Activated CD8-positive, alpha-beta memory T cell treated with anti-CD3 and anti-CD28 coated beads for 36 hours (primary cell): ENCODE data around the gene XPNPEP3. TPM values are rescaled to one million over a fixed set of nuclear protein-coding genes. Genes with fewer than 3 reads are reported as not detected.
"Not testable (repeated sequence)": the region's sequence is repeated elsewhere in the genome, so short reads cannot be mapped to it uniquely, and the experiment has no call there.

Experiments used
- CTCF ChIA-PET: fragments of 350-600 bp; sonication (Branson Sonifier 250); formaldehyde crosslinking; loops from one replicate; lab custom pipeline; 2021; ENCODE audit warnings: antibody characterized with exemption; lab: Charles Lee
- POLR2A ChIA-PET: fragments of 350-600 bp; sonication (Branson Sonifier 250); formaldehyde crosslinking; loops from one replicate; lab custom pipeline; 2021; ENCODE audit warnings: antibody characterized with exemption; lab: Charles Lee
- total RNA-seq, 2 experiments: library from RNA; stranded (reverse); gene quantifications; one replicate each; pipeline ENCODE4 v1.2.3, GENCODE V29; 2021

XPNPEP3 gene
- total RNA-seq, 2 experiments from 2014 or later: 18.5 to 20.3 TPM

DNA sequence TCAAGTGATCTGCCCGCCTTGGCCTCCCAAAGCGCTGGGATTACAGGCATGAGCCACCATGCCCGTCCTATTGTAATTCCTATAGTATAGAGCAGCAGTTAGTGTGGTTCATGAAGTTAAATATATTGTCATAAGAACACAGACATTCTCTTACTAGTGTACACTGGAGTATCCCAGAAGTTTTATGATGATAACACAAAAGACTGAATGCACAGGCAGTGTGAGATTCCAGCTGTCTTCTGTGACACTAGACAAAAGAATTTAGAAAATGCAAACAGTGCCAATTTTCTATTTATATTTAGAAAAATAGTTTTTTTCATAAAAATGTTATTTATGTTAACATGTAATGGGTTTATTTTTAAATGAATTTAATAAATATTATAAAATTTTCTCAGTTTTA, 54.8 kb downstream of the XPNPEP3 start:
- CTCF ChIA-PET: interaction anchor here (0.6 kb wide), 1 partner anchor 228 kb away, joined by 3 read pairs; no protein-coding TSS in a partner anchor
- POLR2A ChIA-PET: no interaction called here

DNA sequence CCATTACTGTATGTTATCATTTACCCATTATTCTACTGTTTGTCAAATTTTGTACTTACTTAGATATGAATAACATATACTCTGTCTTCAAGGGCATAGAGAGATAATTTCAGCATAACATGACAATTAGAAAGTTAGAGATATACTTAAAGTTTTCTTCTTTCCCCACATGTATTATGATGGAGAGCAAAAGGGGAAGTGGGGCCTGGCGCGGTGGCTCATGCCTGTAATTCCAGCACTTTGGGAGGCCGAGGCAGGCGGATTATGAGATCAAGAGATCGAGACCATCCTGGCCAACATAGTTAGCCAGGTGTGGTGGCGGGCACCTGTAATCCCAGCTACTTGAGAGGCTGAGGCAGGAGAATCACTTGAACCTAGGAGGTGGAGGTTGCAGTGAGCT, 56.0 kb downstream of the XPNPEP3 start:
- CTCF ChIA-PET, POLR2A ChIA-PET: not testable (repeated sequence)

DNA sequence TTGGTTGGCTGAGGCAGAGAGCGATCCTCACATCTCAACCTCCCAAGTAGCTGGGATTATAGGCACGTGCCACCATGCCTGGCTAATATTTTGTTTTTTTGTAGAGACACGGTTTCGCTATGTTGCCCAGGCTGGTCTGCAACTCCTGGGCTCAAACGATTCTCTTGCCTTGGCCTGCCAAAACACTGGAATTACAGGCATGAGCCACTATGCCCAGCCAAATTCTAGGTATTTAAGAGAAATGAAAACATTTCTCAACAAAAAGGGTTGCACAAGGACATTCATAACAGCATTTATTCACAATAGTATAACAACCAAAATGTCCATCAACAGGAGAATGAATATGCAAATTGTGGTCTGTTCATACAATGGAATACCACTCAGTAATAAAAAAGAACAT, 62.5 kb downstream of the XPNPEP3 start:
- CTCF ChIA-PET: no interaction called here
- POLR2A ChIA-PET: no interaction called here

DNA sequence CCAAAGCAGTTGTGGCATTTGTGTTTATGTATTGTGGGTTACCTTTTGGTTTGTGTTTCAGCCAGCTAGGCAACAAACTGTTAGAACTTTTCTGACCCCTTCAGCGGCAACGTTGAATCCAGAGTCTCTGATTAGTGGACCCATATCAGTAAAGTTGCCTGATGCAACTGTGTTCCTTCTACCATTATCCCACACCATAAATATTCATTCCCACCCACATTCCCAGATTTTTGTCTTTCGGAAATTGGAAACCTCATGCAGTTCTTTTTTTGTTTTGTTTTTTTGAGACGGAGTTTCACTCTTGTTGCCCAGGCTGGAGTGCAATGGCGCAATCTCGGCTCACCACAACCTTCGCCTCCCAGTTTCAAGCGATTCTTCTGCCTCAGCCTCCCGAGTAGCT, 63.6 kb downstream of the XPNPEP3 start:
- POLR2A ChIA-PET: no interaction called here
- CTCF ChIA-PET: no interaction called here

DNA sequence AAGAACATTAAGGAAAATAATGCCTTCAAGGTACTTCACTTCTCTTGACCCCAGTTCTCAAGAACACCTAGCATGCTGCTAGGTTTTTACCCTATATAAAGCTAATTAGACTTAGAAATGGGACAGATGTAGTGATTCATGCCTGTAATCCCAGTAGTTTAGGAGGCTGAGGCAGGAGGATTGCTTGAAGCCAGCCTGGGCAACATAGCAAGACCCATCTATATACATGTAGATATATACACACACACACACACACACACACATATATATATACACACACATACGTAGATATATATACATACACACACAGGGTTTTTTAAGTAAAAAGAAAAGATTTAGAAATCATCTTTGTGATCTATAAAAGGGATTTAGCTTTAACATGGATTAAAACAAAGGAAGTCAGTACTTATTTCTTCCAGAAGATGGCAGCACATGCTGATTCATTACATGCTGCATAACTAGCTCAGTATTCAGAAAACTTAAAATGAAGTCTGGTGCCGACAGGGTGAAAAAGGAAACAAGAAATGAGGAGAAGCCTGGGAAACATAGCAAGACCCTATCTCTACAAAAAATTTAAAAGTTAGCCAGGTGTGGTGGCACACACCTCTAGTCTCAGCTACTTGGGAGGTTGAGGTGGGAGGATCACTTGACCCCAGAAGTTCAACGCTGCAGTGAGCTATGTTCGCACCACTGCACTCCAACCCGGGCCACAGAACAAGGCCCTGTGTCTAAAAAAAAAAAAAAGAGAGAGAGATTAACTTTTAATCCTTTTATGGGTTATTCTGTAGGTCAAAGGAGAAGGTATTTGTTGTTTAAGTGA, 65.7 kb downstream of the XPNPEP3 start:
- ChIA-PET POLR2A (interaction anchor here (0.6 to 1.3 kb wide), 5 partner anchors 29 to 682 kb away, joined by 3 to 12 read pairs (median 5); partner anchors contain the start of gene RBX1), CTCF (interaction anchor here (0.5 to 3.6 kb wide), 25 partner anchors 8 to 466 kb away, joined by 3 to 28 read pairs (median 3); partner anchors contain the start of genes RBX1 and ZC3H7B)

DNA sequence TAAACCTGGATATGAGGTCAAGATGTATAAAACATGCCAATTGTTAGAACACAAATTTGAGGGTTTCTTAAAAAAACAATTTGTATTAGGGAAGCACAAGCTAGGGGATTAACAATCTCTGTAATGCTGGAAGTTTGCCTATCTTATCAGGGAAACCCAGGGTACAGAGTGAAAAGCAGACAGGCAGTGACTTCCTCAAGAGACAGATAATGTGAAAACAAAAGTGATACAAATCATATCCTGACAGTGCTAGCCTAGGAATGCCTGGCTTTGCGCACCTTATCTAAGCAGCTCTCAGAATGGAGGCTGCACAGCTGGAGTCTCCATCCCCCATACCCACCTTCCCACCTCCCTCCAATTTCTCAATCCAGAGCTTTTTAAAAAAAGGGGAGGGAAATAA, 71.7 kb downstream of the XPNPEP3 start:
- ChIA-PET POLR2A (no interaction called here), CTCF (interaction anchor here (0.5 to 1.0 kb wide), 2 partner anchors 16 to 24 kb away, joined by 3 to 4 read pairs; no protein-coding TSS in a partner anchor)

DNA sequence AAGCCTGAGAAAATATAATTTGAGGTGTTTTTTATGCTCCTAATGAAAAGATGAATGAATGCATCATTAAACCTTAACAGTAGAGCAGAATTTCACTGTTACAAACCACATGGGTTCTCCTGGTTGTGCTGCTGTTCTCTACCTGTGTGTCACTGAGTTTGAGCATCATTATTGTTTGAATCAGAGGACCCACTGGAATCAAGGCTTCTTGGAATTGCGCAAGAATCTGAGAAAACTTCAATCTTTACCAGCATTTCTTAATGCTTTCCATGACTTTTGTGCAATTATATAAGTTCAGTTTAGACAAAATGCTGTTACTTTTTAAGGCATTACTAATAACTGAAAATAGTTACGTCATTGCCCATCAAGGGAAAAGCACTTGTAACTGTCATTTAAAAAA, 75.4 kb downstream of the XPNPEP3 start:
- ChIA-PET POLR2A (no interaction called here), CTCF (no interaction called here)

DNA sequence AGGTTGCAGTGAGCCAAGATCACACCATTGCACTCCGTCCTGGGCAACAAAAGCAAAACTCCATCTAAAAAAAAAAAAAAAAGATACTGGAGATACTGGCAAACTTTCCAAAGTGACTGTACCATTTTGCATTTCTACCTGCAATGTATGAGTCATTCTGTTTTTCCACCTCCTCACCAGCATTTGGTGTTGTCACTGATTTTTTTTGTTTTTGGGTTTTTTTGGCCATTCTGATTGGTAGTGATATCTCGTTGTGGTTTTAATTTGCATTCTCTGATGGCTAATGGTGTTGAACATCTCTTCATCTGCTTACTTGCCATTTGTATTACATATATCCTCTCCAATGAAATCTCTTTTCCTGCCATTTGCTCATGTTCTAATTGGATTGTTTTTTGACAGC, 82.3 kb downstream of the XPNPEP3 start:
- CTCF ChIA-PET: interaction anchor here (1.0 kb wide), 1 partner anchor 11 kb away, joined by 4 read pairs; no protein-coding TSS in a partner anchor
- POLR2A ChIA-PET: interaction anchor here (0.6 to 0.7 kb wide), 2 partner anchors 105 to 121 kb away, joined by 3 read pairs; no protein-coding TSS in a partner anchor

DNA sequence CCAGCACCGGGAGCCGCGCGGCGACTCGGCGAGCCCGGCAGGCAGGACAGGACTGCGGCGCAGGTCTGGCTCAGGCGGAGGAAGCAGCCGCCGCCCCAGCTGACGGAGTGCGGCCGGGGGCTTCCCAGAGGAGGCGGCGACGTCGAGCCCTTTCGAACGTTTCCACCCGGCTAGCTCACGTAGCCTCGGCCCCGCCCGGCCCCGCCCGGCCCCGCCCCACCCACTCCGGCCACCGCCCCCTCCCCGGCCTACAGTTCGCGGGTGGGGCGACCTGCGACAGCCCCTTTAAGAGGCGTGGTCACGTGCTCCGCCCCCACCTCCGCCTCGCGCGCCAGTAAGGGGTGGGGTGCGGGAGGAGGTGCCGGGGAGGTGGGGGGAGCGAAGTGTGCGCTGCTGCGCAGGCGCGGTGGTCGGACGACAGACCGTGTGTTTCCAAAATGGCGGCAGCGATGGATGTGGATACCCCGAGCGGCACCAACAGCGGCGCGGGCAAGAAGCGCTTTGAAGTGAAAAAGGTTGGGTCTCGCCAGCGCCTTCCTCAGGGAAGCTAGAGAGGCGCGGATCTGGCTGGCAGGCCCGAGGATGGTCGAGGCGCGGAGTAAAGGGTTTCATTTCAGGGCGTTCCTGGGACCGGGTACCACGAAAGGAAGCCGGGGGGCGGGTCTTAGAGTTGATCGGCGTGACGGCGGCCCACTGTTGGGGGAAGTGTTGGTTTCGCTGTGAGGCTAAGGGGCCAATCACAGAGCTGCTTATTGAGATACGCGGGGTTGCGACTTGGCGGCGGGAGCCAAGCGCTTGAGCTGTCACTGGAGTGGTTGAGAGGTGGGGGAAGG, 94.2 kb downstream of the XPNPEP3 start, which contains the start of gene RBX1:
Gene RBX1, plus strand, starts transcription at position 417 of the 833 bp plus-strand sequence. Its CDS starts 21 bp downstream, at position 438.
- ChIA-PET POLR2A (interaction anchor here (0.6 to 2.7 kb wide), 11 partner anchors 20 to 335 kb away, joined by 3 to 24 read pairs (median 6); partner anchors contain the start of genes EP300 and RANGAP1), CTCF (interaction anchor here (2.4 to 2.8 kb wide), 2 partner anchors 29 to 287 kb away, joined by 8 to 11 read pairs; no protein-coding TSS in a partner anchor)

DNA sequence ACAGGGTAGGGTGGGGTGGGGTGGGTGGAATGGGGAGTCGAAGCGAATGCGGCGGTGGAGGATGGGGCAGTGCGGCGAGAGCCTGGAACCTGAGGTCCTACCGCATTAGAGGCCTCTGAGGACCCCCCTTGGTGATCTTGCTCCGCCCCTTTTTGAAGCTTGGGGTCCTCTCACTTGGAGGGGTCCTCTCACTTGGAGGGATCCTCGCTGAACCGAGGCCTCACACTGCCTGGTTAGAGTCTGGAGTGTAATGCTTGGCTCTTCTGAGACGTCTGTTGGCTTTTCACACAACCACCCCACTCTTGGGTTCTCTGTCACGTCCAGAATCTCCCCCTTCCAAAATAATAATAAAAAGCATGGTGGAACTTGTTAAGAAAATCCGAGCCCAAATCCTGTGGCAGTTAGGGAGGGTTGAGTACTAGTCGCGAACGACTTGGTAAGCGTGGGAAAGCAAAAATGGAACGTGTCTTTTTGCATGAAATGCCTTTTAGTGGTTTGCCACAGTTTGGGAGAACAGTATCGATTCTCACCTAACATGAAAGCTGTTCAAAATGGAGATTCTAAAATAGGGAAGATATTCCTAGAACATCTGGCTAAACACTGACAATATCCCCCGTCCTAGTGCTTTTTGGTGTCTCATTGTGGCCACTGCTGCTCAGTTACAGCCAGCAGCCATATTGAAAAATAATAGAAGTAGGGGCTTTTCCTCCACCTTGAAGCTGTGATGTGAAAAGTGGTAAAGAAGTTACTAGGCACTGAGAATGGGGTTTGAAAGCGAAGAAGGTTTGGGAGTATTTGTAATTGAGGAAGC, 95.1 kb downstream of the XPNPEP3 start:
- POLR2A ChIA-PET: interaction anchor here (0.6 to 2.7 kb wide), 13 partner anchors 20 to 334 kb away, joined by 3 to 24 read pairs (median 6); partner anchors contain the start of genes EP300 and RANGAP1
- CTCF ChIA-PET: interaction anchor here (0.7 to 2.8 kb wide), 5 partner anchors 29 to 286 kb away, joined by 3 to 11 read pairs (median 5); no protein-coding TSS in a partner anchor

DNA sequence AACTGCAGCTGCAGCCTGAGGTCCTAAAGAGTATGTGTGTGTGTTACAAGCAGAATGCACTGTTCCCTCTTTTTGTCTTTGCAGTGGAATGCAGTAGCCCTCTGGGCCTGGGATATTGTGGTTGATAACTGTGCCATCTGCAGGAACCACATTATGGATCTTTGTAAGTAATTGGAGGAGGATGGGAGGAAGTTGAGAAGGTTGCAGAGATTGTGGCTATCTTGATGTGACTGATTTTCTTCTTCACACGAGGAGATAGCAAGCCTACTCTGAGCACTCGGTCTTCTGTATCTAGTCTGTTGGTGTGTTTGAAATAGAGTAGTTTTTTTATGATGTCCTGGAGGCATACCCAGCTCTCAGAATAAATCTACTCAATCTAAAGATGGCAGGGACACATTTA, 96.5 kb downstream of the XPNPEP3 start:
- ChIA-PET POLR2A (no interaction called here), CTCF (interaction anchor here (0.8 kb wide), 1 partner anchor 244 kb away, joined by 3 read pairs; no protein-coding TSS in a partner anchor)

DNA sequence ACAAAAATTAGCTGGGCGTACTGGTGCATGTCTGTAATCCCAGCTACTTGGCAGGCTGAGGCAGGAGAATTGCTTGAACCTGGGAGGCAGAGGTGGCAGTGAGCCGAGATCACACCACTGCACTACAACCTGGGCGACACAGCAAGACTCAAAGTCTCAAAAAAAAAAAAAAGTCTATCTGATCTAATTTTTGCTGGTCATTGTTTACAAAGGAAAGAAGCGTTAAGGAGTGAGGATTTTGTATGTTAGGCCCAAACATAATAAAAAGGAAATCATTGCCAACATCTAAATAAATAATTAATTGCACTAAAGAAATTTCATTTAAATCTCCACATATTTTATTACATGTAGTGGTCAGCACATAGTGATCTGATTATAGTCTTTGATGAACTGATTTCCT, 97.2 kb downstream of the XPNPEP3 start:
- ChIA-PET POLR2A (no interaction called here), CTCF (interaction anchor here (0.8 kb wide), 1 partner anchor 244 kb away, joined by 3 read pairs; no protein-coding TSS in a partner anchor)

DNA sequence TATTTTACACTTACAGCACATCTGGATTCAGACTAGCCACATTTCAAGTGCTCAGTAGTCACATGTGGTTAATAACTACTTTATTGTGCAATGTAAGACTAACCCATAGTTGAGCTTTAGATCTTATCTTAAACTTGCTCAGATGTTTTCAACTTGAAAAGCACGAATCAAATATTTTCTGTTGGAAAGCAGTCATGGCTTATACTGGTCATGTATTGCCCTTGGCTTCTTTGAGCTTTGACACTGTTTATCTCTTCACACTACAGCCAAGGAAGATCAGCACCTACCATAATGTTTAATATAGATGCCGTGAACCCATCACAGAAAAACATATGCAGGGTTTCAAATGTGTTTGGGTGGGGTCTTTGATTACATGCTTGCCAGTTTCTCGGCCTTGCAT, 98.6 kb downstream of the XPNPEP3 start:
- POLR2A ChIA-PET: no interaction called here

DNA sequence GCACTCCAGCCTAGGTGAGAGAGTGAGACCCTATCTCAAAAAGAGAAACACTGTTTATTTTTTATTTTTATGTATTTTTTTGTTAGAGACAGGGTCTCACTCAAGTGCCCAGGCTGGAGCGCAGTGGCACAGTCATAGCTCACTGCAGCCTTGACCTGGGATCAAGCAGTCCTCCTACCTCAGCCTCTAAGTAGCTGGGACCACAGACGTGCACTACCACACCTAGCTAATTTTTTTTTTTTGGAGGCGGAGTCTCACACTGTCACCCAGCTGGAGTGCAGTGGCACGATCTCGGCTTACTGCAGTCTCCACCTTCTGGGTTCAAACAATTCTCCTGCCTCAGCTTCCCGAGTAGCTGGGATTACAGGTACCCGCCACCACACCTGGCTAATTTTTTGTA, 100.7 kb downstream of the XPNPEP3 start:
- ChIA-PET CTCF (no interaction called here), POLR2A (no interaction called here)

More for the DNA sequence above, 98.6 kb downstream of the XPNPEP3 start:
- CTCF ChIA-PET: no interaction called here

DNA sequence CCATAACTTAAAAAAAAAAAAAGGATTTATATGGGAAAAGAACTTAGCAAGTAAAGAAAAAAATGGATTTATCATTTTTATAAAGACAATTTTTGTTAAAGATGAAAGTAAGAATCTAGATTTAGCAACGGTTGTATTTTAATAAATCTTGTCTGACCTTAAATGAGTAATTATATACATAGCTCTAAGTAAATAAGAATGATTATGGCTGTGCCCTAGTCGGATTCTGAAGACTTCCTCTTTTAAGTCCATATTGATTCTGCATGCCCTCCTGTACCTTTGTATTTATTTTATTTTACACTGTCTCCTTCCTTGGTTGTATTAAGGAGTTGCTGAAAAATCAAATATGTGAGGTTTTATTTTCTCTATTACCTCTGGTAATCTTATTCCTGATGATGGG, 101.4 kb downstream of the XPNPEP3 start:
- ChIA-PET CTCF (no interaction called here), POLR2A (no interaction called here)

DNA sequence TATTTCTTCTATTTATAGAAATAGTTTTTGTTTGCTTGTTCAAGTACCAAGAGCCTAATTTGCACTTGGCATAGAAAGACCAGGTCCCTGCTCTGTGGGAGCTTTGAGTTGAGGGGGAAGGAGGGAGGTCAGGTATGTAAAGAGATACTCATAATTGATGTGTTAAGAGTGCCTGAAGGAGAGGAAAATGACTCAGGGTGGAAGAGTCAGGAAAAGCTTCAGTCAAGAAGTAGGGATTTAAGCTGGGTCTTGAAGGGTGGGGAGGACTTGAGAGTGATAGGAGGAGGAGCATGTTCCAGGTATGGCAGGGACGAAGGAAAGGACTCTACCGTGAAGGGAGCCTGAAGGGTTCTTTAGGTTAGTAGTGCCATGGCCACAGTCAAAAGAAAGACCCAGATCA, 103.2 kb downstream of the XPNPEP3 start:
- ChIA-PET CTCF (interaction anchor here (0.7 to 1.2 kb wide), 2 partner anchors 27 to 551 kb away, joined by 3 read pairs; no protein-coding TSS in a partner anchor), POLR2A (no interaction called here)

DNA sequence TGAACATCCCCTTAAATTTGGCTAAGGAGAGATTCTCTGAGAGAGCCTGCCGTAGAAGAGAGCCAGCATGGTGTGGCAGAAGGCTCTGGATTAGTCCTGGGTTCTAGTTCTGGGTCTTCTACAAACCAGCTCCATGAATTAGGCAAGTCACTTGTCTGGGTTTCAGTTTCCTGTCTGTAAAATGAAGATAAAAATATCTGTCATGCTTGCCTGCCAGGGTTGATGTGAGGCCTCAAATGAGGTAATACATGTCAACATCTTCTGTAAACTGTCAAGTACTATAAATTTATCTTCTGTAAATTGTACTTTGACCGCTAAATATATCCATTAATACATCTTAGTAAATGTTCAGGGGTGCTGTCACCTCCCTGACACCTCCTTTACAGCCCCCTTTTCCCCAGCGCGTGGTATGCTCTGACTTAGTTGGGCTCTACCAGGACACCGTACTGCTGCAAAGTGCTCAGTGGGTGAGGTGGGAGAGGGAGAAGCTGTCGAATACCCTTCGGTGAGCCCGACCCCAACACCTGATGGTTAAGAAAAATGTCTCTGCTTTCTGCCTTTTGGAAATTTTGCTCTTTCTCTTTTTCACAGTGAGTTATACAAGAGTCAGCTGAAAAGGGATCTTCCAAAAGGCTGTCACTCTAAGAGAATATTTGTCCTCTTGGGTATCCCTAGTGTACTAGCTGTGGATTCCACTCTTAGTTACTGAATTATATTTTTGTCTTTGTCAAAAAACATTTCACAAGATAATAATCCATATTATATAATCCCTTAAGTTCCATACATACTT, 109.2 kb downstream of the XPNPEP3 start:
- CTCF ChIA-PET: no interaction called here

DNA sequence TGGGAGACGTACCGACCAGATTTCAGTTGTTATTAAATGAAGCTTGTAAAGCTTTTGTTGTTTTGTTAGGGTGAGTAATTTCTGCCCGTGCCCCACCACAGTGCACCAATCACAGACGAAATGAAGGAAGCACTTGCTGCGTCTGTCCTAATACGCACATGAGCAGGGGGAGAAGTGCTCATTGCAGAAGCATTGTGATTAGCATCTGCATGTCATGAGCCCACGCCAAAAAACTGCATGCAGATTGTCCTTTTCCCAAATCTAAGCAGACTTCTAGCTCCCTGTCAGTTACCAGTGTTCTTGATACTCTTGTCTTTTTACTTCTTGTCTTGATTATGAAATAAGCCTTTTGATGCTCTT, 109.8 kb downstream of the XPNPEP3 start:
- ChIA-PET CTCF (no interaction called here), POLR2A (no interaction called here)

More for the DNA sequence above, 109.2 kb downstream of the XPNPEP3 start:
- POLR2A ChIA-PET: interaction anchor here (0.5 kb wide), 1 partner anchor 126 kb away, joined by 8 read pairs; no protein-coding TSS in a partner anchor
